HepG2 (cell line): Measurements from ENCODE around the gene CRYGS. TPM values are rescaled to one million over a fixed set of nuclear protein-coding genes. Genes with fewer than 3 reads are reported as not detected.

ENCODE experiments used
- FOXP1 ChIP-seq, 2 experiments: fragments of 450-650 bp in 1 of 2; IDR thresholded peaks; 2 replicates each; pipeline ENCODE4 v1.6.1; 2017 to 2018; ENCODE audit warnings: antibody characterized with exemption in 1 of 2
- KDM3A ChIP-seq: IDR thresholded peaks from 2 replicates; pipeline ENCODE4 v1.6.1; 2018; ENCODE audit warnings: low read depth, missing compliant biosample characterization
- KLF15 ChIP-seq: sonication (generic); formaldehyde crosslinking; IDR thresholded peaks from 2 replicates; pipeline ENCODE4 v1.8.1; 2023; ENCODE audit warnings: borderline replicate concordance, mild to moderate bottlenecking, inconsistent platforms, missing genetic modification reagents, mixed read lengths
- PATZ1 ChIP-seq: sonication (generic); formaldehyde crosslinking; IDR thresholded peaks from 2 replicates; pipeline ENCODE4 v1.4.0; 2020; ENCODE audit warnings: missing genetic modification reagents
- PCBP2 ChIP-seq: fragments of 200-400 bp; formaldehyde crosslinking; optimal IDR thresholded peaks from 2 replicates; pipeline ENCODE3; 2018; ENCODE audit warnings: low read length, low read depth; ENCODE audit not compliant: poor library complexity, severe bottlenecking
- RBM22 ChIP-seq: fragments of 200-400 bp; formaldehyde crosslinking; optimal IDR thresholded peaks from 2 replicates; pipeline ENCODE3; 2017; ENCODE audit warnings: mild to moderate bottlenecking, low read length, moderate library complexity
- TEAD3 ChIP-seq: optimal IDR thresholded peaks from 2 replicates; pipeline ENCODE3; 2016; ENCODE audit warnings: borderline replicate concordance
- ZBTB42 ChIP-seq: sonication (generic); formaldehyde crosslinking; IDR thresholded peaks from 2 replicates; pipeline ENCODE4 v1.5.0; 2020; ENCODE audit warnings: mild to moderate bottlenecking, missing genetic modification reagents
- ZFX ChIP-seq: sonication (generic); formaldehyde crosslinking; IDR thresholded peaks from 2 replicates; pipeline ENCODE4 v1.4.0; 2020; ENCODE audit warnings: mild to moderate bottlenecking, low read depth, missing genetic modification reagents, moderate library complexity
- ZNF235 ChIP-seq: sonication (generic); formaldehyde crosslinking; IDR thresholded peaks from 2 replicates; pipeline ENCODE4 v1.8.1; 2023; ENCODE audit warnings: mild to moderate bottlenecking, missing genetic modification reagents, borderline replicate concordance
- ZNF44 ChIP-seq: sonication (generic); formaldehyde crosslinking; IDR thresholded peaks from 2 replicates; pipeline ENCODE4 v1.5.1; 2020; ENCODE audit warnings: mild to moderate bottlenecking, missing genetic modification reagents
- ZNF614 ChIP-seq: IDR thresholded peaks from 2 replicates; pipeline ENCODE4 v1.6.1; 2018; ENCODE audit warnings: missing biosample characterization, missing genetic modification reagents, inconsistent platforms, borderline replicate concordance
- ZNF639 ChIP-seq: conservative IDR thresholded peaks from 2 replicates; pipeline ENCODE4 v1.6.1; 2018; ENCODE audit warnings: missing genetic modification reagents
- polyA plus RNA-seq, 8 experiments: library from polyadenylated mRNA; depleted of rRNA in 3 of 8; stranded (reverse) in 7 of 8; unstranded in 1 of 8; fragments of >200 nt; fragmentation: Illumina TruSeq in 4 of 8; extraction: Trizol in 4 of 8; gene quantifications; 2 replicates each; pipeline versions ENCODE4 v1.2.1 to v1.2.3, GENCODE V29; 2011 to 2016; ENCODE audit warnings: low read depth in 4 of 8, missing spikeins in 1 of 8, mixed read lengths in 1 of 8; ENCODE audit not compliant: insufficient read depth in 1 of 8
- total RNA-seq, 5 experiments: library from RNA; depleted of rRNA; stranded (reverse); fragments of >200 nt; fragmentation: Illumina TruSeq; extraction: Trizol; gene quantifications; 2 replicates each; pipeline ENCODE4 v1.2.3, GENCODE V29; 2016; ENCODE audit warnings: low read depth in 1 of 5
- TF ChIP-seq, protein P1 (sequence below): sonication (generic); formaldehyde crosslinking; conservative IDR thresholded peaks from 2 replicates; pipeline ENCODE4 v1.4.0; 2020; ENCODE audit warnings: missing genetic modification reagents
- TF ChIP-seq, protein P2 (sequence below): sonication (generic); formaldehyde crosslinking; IDR thresholded peaks from 2 replicates; pipeline ENCODE4 v1.5.0; 2020; ENCODE audit warnings: missing genetic modification reagents, mild to moderate bottlenecking, borderline replicate concordance
- TF ChIP-seq, protein P3 (sequence below): sonication (generic); formaldehyde crosslinking; IDR thresholded peaks from 2 replicates; pipeline ENCODE4 v1.5.1; 2020; ENCODE audit warnings: mild to moderate bottlenecking, missing genetic modification reagents, moderate library complexity
- TF ChIP-seq, protein P4 (sequence below): sonication (generic); formaldehyde crosslinking; conservative IDR thresholded peaks from 2 replicates; pipeline ENCODE4 v1.8.0; 2022; ENCODE audit warnings: mild to moderate bottlenecking, moderate library complexity, missing genetic modification reagents

Gene CRYGS
- total and polyA plus RNA-seq, 2 of the 13 experiments (the other 11 are each of a cell fraction or from before 2014, with no cell fraction given): 2.1 to 6.7 TPM

DNA sequence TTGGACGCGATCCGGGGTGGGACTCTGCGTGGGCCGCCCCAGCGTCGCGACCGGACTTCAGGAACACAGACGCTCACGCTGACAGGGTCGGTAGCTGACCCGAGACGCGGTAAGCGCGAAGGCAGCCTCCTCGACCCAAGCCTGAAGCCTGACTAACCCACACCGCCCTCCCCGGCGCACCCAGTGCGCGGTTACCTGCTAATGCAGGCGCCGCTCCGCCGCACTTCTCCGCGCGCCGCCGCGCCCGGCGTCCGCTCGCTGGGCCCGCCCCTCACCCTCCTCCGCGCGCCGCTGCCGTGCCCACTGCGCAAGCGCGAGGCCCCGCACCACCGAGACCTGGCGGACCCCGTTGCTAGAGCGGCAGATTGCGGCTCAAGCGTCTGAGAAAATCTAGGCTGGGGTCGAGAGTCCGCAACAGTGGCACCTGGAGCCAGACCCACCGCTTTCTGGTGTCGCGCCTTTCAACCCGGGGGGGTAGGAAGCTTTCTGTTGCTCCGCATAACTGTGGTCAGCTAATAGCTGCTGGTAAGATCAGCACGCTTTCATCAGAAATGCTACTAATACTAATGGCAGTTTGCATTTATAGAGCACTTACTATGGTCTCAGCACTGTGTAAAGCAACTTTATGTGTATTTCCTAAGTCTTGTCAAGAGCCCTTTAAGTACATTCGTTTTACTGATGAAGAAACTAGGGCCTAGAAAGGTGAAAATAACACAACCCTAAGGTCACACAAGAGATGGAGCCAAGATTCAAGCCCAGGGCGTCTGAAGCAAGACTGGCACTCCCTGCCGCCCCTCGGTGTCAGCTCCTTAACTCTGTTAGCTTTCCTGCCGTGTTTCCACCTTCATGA, 23.1 kb upstream of the CRYGS start, which contains the start of gene TBCCD1 (continued):
- no peak for TF ChIP-seq PCBP2
- 0 out of 2 replicates have a peak, but pooled peaks have one; percentile 59 for TF ChIP-seq ZBTB42 (CRISPR knock-in tag)
- TF ChIP-seq ZFX (CRISPR knock-in tag): peak; percentile 78; the same call in 1 of the 2 replicates
- TF ChIP-seq ZNF44: no peak
- peak; percentile 77 for TF ChIP-seq TEAD3 (CRISPR knock-in tag)
- TF ChIP-seq FOXP1 (IDR thresholded peaks at IDR 0.05): no peak
- peak; percentile 15; the same call in 1 of the 2 replicates for TF ChIP-seq FOXP1 (CRISPR knock-in tag; IDR thresholded peaks at IDR 0.05)
- peak; percentile 85; the same call in 1 of the 2 replicates for TF ChIP-seq KDM3A (CRISPR knock-in tag)
- TF ChIP-seq ZNF639 (CRISPR knock-in tag): peak; percentile 26
- TF ChIP-seq, protein P1, sequence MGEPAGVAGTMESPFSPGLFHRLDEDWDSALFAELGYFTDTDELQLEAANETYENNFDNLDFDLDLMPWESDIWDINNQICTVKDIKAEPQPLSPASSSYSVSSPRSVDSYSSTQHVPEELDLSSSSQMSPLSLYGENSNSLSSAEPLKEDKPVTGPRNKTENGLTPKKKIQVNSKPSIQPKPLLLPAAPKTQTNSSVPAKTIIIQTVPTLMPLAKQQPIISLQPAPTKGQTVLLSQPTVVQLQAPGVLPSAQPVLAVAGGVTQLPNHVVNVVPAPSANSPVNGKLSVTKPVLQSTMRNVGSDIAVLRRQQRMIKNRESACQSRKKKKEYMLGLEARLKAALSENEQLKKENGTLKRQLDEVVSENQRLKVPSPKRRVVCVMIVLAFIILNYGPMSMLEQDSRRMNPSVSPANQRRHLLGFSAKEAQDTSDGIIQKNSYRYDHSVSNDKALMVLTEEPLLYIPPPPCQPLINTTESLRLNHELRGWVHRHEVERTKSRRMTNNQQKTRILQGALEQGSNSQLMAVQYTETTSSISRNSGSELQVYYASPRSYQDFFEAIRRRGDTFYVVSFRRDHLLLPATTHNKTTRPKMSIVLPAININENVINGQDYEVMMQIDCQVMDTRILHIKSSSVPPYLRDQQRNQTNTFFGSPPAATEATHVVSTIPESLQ (CRISPR knock-in tag): peak; percentile 85; the same call in 1 of the 2 replicates
- TF ChIP-seq, protein P2, sequence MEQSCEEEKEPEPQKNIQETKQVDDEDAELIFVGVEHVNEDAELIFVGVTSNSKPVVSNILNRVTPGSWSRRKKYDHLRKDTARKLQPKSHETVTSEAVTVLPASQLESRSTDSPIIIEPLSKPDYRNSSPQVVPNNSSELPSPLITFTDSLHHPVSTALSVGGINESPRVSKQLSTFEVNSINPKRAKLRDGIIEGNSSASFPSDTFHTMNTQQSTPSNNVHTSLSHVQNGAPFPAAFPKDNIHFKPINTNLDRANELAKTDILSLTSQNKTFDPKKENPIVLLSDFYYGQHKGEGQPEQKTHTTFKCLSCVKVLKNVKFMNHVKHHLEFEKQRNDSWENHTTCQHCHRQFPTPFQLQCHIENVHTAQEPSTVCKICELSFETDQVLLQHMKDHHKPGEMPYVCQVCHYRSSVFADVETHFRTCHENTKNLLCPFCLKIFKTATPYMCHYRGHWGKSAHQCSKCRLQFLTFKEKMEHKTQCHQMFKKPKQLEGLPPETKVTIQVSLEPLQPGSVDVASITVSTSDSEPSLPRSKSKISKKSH (CRISPR knock-in tag): peak; percentile 85; the same call in 1 of the 2 replicates
- TF ChIP-seq ZNF614 (CRISPR knock-in tag): no peak
- TF ChIP-seq, protein P3, sequence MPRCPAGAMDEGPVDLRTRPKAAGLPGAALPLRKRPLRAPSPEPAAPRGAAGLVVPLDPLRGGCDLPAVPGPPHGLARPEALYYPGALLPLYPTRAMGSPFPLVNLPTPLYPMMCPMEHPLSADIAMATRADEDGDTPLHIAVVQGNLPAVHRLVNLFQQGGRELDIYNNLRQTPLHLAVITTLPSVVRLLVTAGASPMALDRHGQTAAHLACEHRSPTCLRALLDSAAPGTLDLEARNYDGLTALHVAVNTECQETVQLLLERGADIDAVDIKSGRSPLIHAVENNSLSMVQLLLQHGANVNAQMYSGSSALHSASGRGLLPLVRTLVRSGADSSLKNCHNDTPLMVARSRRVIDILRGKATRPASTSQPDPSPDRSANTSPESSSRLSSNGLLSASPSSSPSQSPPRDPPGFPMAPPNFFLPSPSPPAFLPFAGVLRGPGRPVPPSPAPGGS (CRISPR knock-in tag): peak; percentile 67; the same call in 1 of the 2 replicates
- TF ChIP-seq ZNF235: peak; percentile 79; the same call in 1 of the 2 replicates
- TF ChIP-seq, protein P4, sequence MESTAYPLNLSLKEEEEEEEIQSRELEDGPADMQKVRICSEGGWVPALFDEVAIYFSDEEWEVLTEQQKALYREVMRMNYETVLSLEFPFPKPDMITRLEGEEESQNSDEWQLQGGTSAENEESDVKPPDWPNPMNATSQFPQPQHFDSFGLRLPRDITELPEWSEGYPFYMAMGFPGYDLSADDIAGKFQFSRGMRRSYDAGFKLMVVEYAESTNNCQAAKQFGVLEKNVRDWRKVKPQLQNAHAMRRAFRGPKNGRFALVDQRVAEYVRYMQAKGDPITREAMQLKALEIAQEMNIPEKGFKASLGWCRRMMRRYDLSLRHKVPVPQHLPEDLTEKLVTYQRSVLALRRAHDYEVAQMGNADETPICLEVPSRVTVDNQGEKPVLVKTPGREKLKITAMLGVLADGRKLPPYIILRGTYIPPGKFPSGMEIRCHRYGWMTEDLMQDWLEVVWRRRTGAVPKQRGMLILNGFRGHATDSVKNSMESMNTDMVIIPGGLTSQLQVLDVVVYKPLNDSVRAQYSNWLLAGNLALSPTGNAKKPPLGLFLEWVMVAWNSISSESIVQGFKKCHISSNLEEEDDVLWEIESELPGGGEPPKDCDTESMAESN (CRISPR knock-in tag): 0 out of 2 replicates have a peak, but pooled peaks have one; percentile 63
- no peak for TF ChIP-seq KLF15 (CRISPR knock-in tag)
- TF ChIP-seq PATZ1: peak; percentile 90
- no peak for TF ChIP-seq RBM22
